ENCODE measurements around the gene CNNM2.

CNNM2 gene

DNA sequence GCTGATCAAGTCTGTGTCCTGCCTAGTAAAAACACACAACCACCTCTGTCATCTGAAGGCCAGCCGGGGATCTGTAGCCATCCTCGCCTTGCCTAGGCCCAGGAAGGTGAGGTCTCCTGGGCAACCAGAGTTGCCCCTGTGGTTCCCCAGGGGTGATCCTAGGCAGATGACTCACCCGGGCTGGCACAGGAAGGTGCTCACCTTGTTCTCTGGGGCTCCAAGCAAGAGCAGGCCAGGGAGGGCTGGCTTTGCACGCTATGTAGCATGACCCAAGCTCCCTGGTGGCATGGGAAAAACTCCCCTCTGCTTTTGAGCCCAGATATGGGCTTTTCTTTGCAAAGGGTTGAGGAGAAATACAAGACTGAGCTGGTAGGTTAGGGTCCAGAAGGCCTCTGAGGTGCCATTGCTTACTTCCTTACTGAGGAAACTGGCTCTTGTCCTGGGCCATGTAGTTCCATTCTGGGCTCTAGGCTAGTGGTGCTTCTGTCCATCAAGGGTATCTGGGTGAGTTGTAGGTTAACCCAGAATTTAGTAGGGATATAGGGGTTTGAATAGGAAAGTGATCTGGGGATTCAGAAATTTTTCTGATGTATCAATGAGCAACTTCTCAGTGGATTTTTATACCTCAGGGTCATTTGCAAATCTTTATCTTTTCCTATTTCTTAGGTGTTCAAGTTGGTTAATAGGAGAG, 162.9 kb downstream of the CNNM2 start:
- TF ChIP-seq POLR2A (IDR thresholded peaks at IDR 0.05; ENCODE audit: low read depth, low read length) (no peak; the same call in 1 of the 2 replicates), TAF1 (IDR thresholded peaks at IDR 0.05; ENCODE audit: borderline replicate concordance, low read depth, low read length) (no peak), POLR2AphosphoS5 (IDR thresholded peaks at IDR 0.05; ENCODE audit: low read depth, low read length) (no peak)
- FAIRE-seq (no peak), DNase-seq (ENCODE audit: insufficient read length) (no peak)

DNA sequence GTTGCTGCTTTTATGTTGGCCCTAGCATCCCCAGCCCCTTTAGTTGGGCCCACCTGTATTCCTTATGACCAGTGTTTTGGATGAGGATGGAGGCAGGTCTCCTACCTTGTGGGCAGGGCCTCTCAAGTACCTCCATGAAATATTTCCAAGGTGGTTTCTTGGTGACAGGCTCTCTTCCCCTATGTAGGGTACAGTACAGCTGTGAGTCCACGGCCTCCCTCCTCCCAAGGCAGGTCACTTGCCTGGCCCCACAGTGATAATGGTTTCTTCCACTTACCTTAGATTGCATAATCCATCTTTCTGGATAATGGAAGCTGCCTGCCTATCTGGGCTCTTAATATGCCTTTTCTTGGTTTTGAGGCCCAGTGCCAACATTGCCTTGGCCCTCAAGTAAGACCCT, 164.6 kb downstream of the CNNM2 start:
- FAIRE-seq, result no peak

DNA sequence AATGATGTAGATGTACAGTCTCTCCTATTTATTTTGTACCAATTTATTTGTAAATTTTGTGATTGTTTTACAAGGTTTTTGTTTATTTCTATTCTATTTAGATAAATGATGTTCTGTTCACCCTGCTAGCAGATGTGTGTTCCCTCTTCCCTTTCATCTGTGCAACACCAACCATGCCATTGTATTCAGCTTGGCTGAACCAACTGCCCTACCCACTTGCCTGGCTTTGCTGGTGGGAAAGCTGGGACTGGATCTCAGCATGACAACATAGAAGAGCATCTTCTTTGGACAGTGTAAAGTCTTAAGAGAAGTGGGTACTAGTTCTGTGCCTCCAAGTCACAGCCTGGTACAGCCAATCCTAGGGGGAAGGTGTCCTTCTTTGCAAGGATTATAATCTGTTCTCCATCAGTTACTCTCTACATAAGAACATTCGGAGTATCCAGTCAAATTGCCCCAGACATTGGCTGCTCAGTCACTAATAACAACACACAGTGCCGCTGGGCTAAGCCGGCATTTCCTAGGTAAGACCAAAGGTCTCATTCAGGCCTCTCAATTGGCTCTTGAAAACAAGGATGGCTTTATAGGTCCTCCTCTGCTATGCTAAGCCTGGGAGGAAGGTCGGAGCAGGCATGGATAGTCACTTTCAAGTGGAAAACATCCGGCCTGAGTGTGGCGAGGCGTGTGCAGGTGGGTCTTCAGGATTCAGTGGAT, 165.3 kb downstream of the CNNM2 start:
- FAIRE-seq, result no peak
- TF ChIP-seq TAF1 (IDR thresholded peaks at IDR 0.05; ENCODE audit: borderline replicate concordance, low read depth, low read length) (no peak), POLR2AphosphoS5 (IDR thresholded peaks at IDR 0.05; ENCODE audit: low read depth, low read length) (no peak), POLR2A (IDR thresholded peaks at IDR 0.05; ENCODE audit: low read depth, low read length) (no peak)
- DNase-seq (ENCODE audit: insufficient read length), result no peak

More for the DNA sequence above, 164.6 kb downstream of the CNNM2 start:
- TF ChIP-seq POLR2A (IDR thresholded peaks at IDR 0.05; ENCODE audit: low read depth, low read length) (no peak), POLR2AphosphoS5 (IDR thresholded peaks at IDR 0.05; ENCODE audit: low read depth, low read length) (no peak), TAF1 (IDR thresholded peaks at IDR 0.05; ENCODE audit: borderline replicate concordance, low read depth, low read length) (no peak)
- DNase-seq (ENCODE audit: insufficient read length), result no peak

DNA sequence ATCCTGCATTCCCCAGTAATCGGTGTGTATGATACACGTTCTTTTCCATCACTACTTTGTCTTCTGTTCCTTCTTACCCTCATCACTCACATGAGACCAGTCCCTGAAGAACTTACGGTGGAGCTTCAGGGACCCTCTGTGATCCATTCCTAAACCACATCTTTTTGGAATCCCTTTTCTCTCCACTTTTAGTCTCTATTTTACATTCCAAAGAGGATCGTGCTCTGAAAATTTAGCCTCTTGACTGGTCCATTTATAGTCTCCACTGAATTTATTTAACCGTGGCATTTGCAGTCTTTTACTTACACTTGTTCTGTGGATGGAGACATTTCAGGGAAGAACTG, 165.9 kb downstream of the CNNM2 start:
- DNase-seq (ENCODE audit: insufficient read length), result no peak
- FAIRE-seq, result no peak
- no peak for TF ChIP-seq POLR2AphosphoS5 (IDR thresholded peaks at IDR 0.05; ENCODE audit: low read depth, low read length)
- TF ChIP-seq POLR2A (IDR thresholded peaks at IDR 0.05; ENCODE audit: low read depth, low read length), result no peak
- no peak for TF ChIP-seq TAF1 (IDR thresholded peaks at IDR 0.05; ENCODE audit: borderline replicate concordance, low read depth, low read length)

DNA sequence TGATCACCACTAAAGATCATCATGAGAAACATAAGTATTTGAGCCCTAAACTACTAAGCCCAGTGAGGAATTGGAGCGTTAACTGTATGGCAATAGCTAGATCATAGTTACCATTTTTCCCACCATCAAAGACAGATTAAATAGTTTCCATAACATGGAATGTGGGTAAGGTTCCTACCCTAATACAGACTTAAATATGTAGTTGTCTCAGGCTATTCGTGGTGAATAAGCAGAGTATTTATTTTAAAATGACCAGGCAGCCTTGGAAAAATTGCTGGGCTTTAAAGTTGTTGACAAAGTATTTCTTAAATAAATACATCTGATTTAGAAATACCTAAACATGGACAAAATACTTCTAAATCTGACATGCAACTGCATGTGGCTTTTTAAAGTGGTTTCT, 168.2 kb downstream of the CNNM2 start:
- no peak for TF ChIP-seq POLR2A (IDR thresholded peaks at IDR 0.05; ENCODE audit: low read depth, low read length)
- TF ChIP-seq TAF1 (IDR thresholded peaks at IDR 0.05; ENCODE audit: borderline replicate concordance, low read depth, low read length), result no peak
- no peak for TF ChIP-seq POLR2AphosphoS5 (IDR thresholded peaks at IDR 0.05; ENCODE audit: low read depth, low read length)
- FAIRE-seq (no peak), DNase-seq (ENCODE audit: insufficient read length) (no peak)

DNA sequence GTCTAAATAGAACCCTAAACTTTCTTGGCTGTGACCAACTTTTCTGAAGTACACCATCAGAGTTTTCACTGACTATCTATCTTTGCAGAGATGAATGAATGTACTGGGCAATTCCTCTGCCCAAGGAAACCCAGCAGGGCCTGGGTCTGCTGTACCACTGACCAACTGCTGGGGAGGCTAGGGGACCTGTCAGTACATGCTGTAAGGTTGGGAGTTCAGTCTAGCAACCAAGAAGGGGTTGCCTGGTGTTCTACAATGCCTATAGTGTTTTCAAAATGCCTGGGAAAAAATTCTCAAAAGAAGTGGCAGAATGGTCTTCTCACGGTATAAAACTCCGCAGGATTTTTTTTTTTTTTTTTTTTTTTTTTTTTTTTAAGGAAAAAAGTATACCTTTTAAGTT, 168.7 kb downstream of the CNNM2 start:
- TF ChIP-seq POLR2AphosphoS5 (IDR thresholded peaks at IDR 0.05; ENCODE audit: low read depth, low read length) (no peak), TAF1 (IDR thresholded peaks at IDR 0.05; ENCODE audit: borderline replicate concordance, low read depth, low read length) (no peak), POLR2A (IDR thresholded peaks at IDR 0.05; ENCODE audit: low read depth, low read length) (no peak)
- no peak for FAIRE-seq

DNA sequence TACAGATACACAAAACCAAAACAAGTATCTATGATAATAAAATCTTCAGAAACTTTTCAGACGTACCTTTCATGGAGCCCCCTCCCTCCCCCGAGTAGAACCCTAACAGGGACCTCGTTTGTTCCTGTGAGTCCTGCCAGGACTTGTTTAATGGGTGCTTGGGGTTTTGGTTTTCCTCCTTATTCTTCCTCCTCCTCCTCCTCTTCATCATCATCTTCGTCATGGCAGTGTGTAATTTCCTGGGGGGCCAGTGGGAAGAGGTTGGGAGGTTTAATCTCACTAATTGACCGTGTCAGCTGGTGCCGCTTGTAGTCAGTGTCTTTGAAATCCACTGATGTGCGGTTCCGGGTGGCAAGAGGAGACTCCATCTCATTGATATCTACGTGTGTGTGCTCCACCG, 171.4 kb downstream of the CNNM2 start:
- DNase-seq (ENCODE audit: insufficient read length), result no peak
- FAIRE-seq, result no peak
- TF ChIP-seq POLR2AphosphoS5 (IDR thresholded peaks at IDR 0.05; ENCODE audit: low read depth, low read length), result no peak
- TF ChIP-seq TAF1 (IDR thresholded peaks at IDR 0.05; ENCODE audit: borderline replicate concordance, low read depth, low read length), result no peak
- no peak for TF ChIP-seq POLR2A (IDR thresholded peaks at IDR 0.05; ENCODE audit: low read depth, low read length)

More for the DNA sequence above, 168.7 kb downstream of the CNNM2 start:
- DNase-seq (ENCODE audit: insufficient read length), result no peak

DNA sequence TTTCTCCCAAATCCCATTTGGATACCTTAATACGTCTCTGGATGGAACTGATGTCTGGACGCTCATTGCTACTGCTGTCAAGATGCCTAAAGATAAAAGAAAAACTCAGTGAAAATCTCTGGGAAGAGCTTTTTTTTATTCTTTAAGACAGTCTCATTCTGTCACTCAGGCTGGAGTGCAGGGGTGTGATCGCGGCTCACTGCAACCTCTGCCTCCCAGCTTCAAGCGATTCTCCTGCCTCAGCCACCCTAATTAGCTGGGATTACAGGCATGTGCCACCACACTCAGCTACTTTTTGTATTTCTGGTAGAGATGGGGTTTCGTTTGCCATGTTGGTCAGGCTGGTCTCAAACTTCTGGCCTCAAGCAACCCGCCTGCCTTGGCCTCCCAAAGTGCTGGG, 172.8 kb downstream of the CNNM2 start:
- FAIRE-seq (no peak), DNase-seq (ENCODE audit: insufficient read length) (no peak)
- no peak for TF ChIP-seq TAF1 (IDR thresholded peaks at IDR 0.05; ENCODE audit: borderline replicate concordance, low read depth, low read length)

DNA sequence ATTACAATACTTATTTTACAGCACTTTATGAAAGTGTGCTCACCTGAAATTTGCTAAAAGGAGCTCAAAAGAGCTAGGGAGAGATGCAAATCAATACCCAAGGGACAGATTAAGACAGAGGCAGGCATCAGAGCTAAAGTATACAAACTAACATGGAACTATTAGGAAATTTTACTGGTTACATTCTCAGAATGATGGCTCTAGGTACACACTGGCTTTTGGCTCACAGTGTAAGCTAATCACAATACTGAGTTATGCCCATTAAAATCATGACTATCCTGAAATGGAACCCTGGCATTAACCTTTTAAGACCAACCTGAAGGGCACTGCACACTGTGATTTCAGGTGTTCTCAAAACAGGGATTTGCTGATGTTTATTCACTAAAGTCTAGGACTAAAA, 176.9 kb downstream of the CNNM2 start:
- TF ChIP-seq POLR2A (IDR thresholded peaks at IDR 0.05; ENCODE audit: low read depth, low read length) (no peak), TAF1 (IDR thresholded peaks at IDR 0.05; ENCODE audit: borderline replicate concordance, low read depth, low read length) (no peak), POLR2AphosphoS5 (IDR thresholded peaks at IDR 0.05; ENCODE audit: low read depth, low read length) (no peak)
- FAIRE-seq (peak; percentile 14), DNase-seq (ENCODE audit: insufficient read length) (no peak)

DNA sequence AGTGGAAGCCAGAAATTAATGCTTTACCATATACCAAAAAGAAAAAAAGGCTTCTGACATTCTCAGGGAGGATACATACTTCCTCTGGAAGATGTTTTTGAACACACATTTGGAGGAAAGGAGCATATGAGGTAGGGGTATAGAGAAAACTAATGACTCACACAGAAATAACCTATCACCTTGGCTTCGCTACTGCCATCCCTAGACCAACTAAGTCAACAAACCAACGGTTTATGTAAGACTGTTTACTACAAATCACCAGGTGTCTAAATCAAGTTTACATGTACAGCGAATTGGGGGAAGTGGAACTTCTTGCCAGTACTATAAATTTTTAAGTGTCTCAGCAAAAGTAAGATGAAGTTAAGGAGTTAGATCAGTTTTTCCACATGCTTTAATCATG, 178.0 kb downstream of the CNNM2 start:
- DNase-seq (ENCODE audit: insufficient read length), result no peak
- peak; percentile 86 for FAIRE-seq
- TF ChIP-seq POLR2AphosphoS5 (IDR thresholded peaks at IDR 0.05; ENCODE audit: low read depth, low read length) (no peak), POLR2A (IDR thresholded peaks at IDR 0.05; ENCODE audit: low read depth, low read length) (no peak), TAF1 (IDR thresholded peaks at IDR 0.05; ENCODE audit: borderline replicate concordance, low read depth, low read length) (no peak)

DNA sequence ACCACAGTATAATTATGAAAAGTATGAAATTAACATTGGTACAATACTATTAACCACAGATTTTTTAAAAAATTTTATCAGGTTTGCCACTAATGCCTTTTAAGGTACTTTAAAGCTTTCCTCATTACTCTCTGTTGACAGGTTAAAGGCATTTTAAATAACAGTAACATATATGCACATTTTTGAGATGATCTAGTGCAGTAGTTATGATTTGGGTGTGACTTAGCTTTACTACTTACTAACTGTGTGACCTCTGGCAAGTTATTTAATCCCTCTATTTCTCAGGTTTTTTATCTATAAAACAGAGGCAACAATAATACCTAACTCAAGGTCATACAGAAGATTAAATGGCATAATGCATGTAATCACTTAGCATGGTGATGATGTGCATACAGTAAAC, 180.1 kb downstream of the CNNM2 start:
- no peak for TF ChIP-seq POLR2AphosphoS5 (IDR thresholded peaks at IDR 0.05; ENCODE audit: low read depth, low read length)
- TF ChIP-seq TAF1 (IDR thresholded peaks at IDR 0.05; ENCODE audit: borderline replicate concordance, low read depth, low read length), result no peak
- FAIRE-seq (no peak), DNase-seq (ENCODE audit: insufficient read length) (no peak)

DNA sequence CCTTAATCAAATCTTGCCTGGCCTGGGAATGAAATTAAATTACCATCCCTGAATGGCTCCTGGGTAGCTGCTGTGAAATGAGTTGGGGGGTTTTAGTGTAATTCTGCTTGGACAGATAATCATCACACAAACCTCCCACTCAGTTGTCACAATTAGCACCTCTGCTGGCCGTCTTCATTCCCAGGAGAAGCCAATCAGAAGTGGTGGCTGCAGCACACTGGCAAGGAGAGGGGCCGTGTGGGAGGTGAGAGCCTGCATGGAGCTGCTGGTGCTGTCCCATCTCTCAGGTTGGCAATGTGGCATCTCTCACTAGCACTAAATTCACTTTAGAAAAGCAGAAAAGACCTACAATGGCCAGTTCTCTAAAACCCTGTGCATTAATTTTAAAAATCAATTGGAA, 182.5 kb downstream of the CNNM2 start:
- TF ChIP-seq TAF1 (IDR thresholded peaks at IDR 0.05; ENCODE audit: borderline replicate concordance, low read depth, low read length) (no peak), POLR2AphosphoS5 (IDR thresholded peaks at IDR 0.05; ENCODE audit: low read depth, low read length) (no peak), POLR2A (IDR thresholded peaks at IDR 0.05; ENCODE audit: low read depth, low read length) (no peak)
- DNase-seq (ENCODE audit: insufficient read length), result no peak
- FAIRE-seq, result no peak
